SK-N-SH (cell line): ENCODE data around the gene ALG3. TPM values are rescaled to one million over a fixed set of nuclear protein-coding genes. Genes with fewer than 3 reads are reported as not detected.

Source experiments
- CTCF ChIA-PET: fragments of 300-600, 350-600 bp; formaldehyde crosslinking; extraction: SDS; loops from one replicate; lab custom pipeline; 2021; lab: Yijun Ruan, JAX
- POLR2A ChIA-PET: fragments of 350-600 bp; sonication (Branson Sonifier 250); formaldehyde crosslinking; extraction: SDS; loops from one replicate; lab custom pipeline; 2020; ENCODE audit warnings: antibody characterized with exemption, inconsistent platforms; lab: Yijun Ruan, JAX
- DNase-seq: peaks from one replicate; pipeline ENCODE4 v3.0.0; 2012
- H2AFZ ChIP-seq: fragments of 200-600 bp; sonication (generic); 2 replicates; pipeline ENCODE4 v1.8.1; 2016; ENCODE audit warnings: antibody characterized with exemption, mild to moderate bottlenecking, low read depth
- H3F3A ChIP-seq: fragments of 200-600 bp; sonication (generic); replicated peaks from 2 replicates; pipeline ENCODE3; 2016; ENCODE audit warnings: antibody characterized with exemption, mild to moderate bottlenecking; ENCODE audit not compliant: insufficient read depth
- H3K27ac ChIP-seq, 2 experiments: fragments of 200-500 bp in 1 of 2; fragments of 200-600 bp in 1 of 2; sonication (Bioruptor generic) in 1 of 2; sonication (generic), shearing (Covaris generic) in 1 of 2; 2 replicates each; pipeline versions ENCODE4 v1.5.1 to v1.6.1; 2014 to 2016; ENCODE audit warnings: low read depth in 2 of 2, inconsistent platforms in 1 of 2, low read length in 1 of 2, mild to moderate bottlenecking in 1 of 2, mixed read lengths in 1 of 2
- H3K27me3 ChIP-seq: fragments of 200-600 bp; sonication (generic), shearing (Covaris generic); 2 replicates; pipeline ENCODE4 v1.6.1; 2016; ENCODE audit warnings: mixed run types; ENCODE audit not compliant: insufficient read depth
- H3K36me3 ChIP-seq, 2 experiments: fragments of 200-500 bp in 1 of 2; fragments of 200-600 bp in 1 of 2; sonication (Bioruptor generic) in 1 of 2; sonication (generic) in 1 of 2; replicated peaks in 1 of 2; 2 replicates each; pipeline versions ENCODE3 to v1.5.1; 2014 to 2016; ENCODE audit warnings: low read length in 1 of 2, mild to moderate bottlenecking in 1 of 2; ENCODE audit not compliant: insufficient read depth in 2 of 2, control insufficient read depth in 1 of 2
- H3K4me1 ChIP-seq, 2 experiments: fragments of 200-500 bp in 1 of 2; fragments of 200-600 bp in 1 of 2; sonication (Bioruptor generic) in 1 of 2; sonication (generic), shearing (Covaris generic) in 1 of 2; 2 replicates each; pipeline versions ENCODE4 v1.5.1 to v1.6.1; 2014 to 2016; ENCODE audit warnings: low read depth in 1 of 2, low read length in 1 of 2, mixed run types in 1 of 2; ENCODE audit not compliant: insufficient read depth in 2 of 2, control insufficient read depth in 1 of 2
- H3K4me2 ChIP-seq: fragments of 200-600 bp; sonication (generic), shearing (Covaris generic); 2 replicates; pipeline ENCODE4 v1.6.1; 2017; ENCODE audit warnings: mixed run types
- H3K4me3 ChIP-seq, 2 experiments: fragments of 200-500 bp in 1 of 2; fragments of 200-600 bp in 1 of 2; sonication (Bioruptor generic) in 1 of 2; sonication (generic), shearing (Covaris generic) in 1 of 2; 2 replicates each; pipeline versions ENCODE4 v1.5.1 to v1.8.1; 2014 to 2016; ENCODE audit warnings: low read depth in 2 of 2, inconsistent platforms in 1 of 2, low read length in 1 of 2, mild to moderate bottlenecking in 1 of 2, mixed read lengths in 1 of 2, moderate library complexity in 1 of 2
- H3K79me2 ChIP-seq: fragments of 200-600 bp; sonication (generic); 2 replicates; pipeline ENCODE4 v1.8.1; 2017; ENCODE audit warnings: mild to moderate bottlenecking; ENCODE audit not compliant: insufficient read depth
- H3K9ac ChIP-seq: fragments of 200-600 bp; sonication (generic); 2 replicates; pipeline ENCODE4 v1.6.1; 2017; ENCODE audit warnings: mixed run types
- H3K9me2 ChIP-seq: fragments of 200-600 bp; sonication (generic); 2 replicates; pipeline ENCODE4 v1.6.1; 2017; ENCODE audit warnings: mixed run types
- H3K9me3 ChIP-seq: fragments of 200-600 bp; sonication (generic); 2 replicates; pipeline ENCODE4 v1.6.1; 2017; ENCODE audit warnings: mixed run types, mild to moderate bottlenecking, moderate library complexity
- H4K20me1 ChIP-seq: fragments of 200-600 bp; sonication (generic); 2 replicates; pipeline ENCODE4 v1.6.1; 2017; ENCODE audit warnings: mild to moderate bottlenecking, mixed run types; ENCODE audit not compliant: insufficient read depth
- CHD2 ChIP-seq: fragments of 150-350 bp; IDR thresholded peaks from 2 replicates; pipeline ENCODE4 v1.6.1; 2018; ENCODE audit warnings: low read length; ENCODE audit not compliant: partially characterized antibody
- EP300 ChIP-seq, 2 experiments: IDR thresholded peaks; 2 replicates each; pipeline versions ENCODE4 v1.4.0 to v1.6.1; 2012; ENCODE audit warnings: borderline replicate concordance in 1 of 2, low read depth in 1 of 2, low read length in 1 of 2
- EZH2phosphoT487 ChIP-seq: fragments of 200-600 bp; sonication (generic); IDR thresholded peaks from 2 replicates; pipeline ENCODE4 v1.6.1; 2017; ENCODE audit warnings: low read depth, mixed run types, mild to moderate bottlenecking, antibody characterized with exemption, moderate library complexity, borderline replicate concordance
- FOXJ3 ChIP-seq: sonication (generic); formaldehyde crosslinking; IDR thresholded peaks from 2 replicates; pipeline ENCODE4 v1.5.1; 2020; ENCODE audit warnings: mild to moderate bottlenecking, missing genetic modification reagents
- GABPA ChIP-seq: IDR thresholded peaks from 2 replicates; pipeline ENCODE4 v1.4.0; 2012; ENCODE audit warnings: low read depth, mild to moderate bottlenecking
- GATA2 ChIP-seq: sonication (generic); formaldehyde crosslinking; IDR thresholded peaks from 2 replicates; pipeline ENCODE4 v1.5.0; 2020; ENCODE audit warnings: mild to moderate bottlenecking, missing genetic modification reagents
- IRF3 ChIP-seq: fragments of 150-350 bp; IDR thresholded peaks from 2 replicates; pipeline ENCODE4 v1.6.1; 2016; ENCODE audit warnings: mild to moderate bottlenecking, low read depth, low read length
- JUND ChIP-seq: IDR thresholded peaks from 2 replicates; pipeline ENCODE4 v1.4.0; 2012
- NRF1 ChIP-seq: IDR thresholded peaks from 2 replicates; pipeline ENCODE4 v1.6.1; 2012; ENCODE audit warnings: low read depth, mild to moderate bottlenecking, low read length
- POLR2AphosphoS5 ChIP-seq: IDR thresholded peaks from 2 replicates; pipeline ENCODE4 v1.6.1; 2012; ENCODE audit warnings: low read depth, low read length
- RAD21 ChIP-seq: IDR thresholded peaks from 2 replicates; pipeline ENCODE4 v1.6.1; 2012; ENCODE audit warnings: mild to moderate bottlenecking, low read length
- RCOR1 ChIP-seq: fragments of 150-350 bp; IDR thresholded peaks from 2 replicates; pipeline ENCODE4 v1.6.1; 2017; ENCODE audit warnings: antibody characterized with exemption, low read length
- REST ChIP-seq: IDR thresholded peaks from 2 replicates; pipeline ENCODE4 v1.6.1; 2012; ENCODE audit warnings: mild to moderate bottlenecking, low read depth, low read length, moderate library complexity
- RFX5 ChIP-seq: IDR thresholded peaks from 2 replicates; pipeline ENCODE4 v1.6.1; 2012; ENCODE audit warnings: mild to moderate bottlenecking, improper control_type of control experiment, low read length
- SIN3A ChIP-seq: IDR thresholded peaks from 2 replicates; pipeline ENCODE4 v1.6.1; 2012; ENCODE audit warnings: low read depth, mild to moderate bottlenecking, low read length, moderate library complexity, borderline replicate concordance
- SMC3 ChIP-seq: IDR thresholded peaks from 2 replicates; pipeline ENCODE4 v1.6.1; 2012; ENCODE audit warnings: low read depth, low read length, improper control_type of control experiment
- TAF1 ChIP-seq: IDR thresholded peaks from 2 replicates; pipeline ENCODE4 v1.6.1; 2012; ENCODE audit warnings: low read depth, mild to moderate bottlenecking, low read length, moderate library complexity, borderline replicate concordance
- USF2 ChIP-seq: fragments of 150-350 bp; IDR thresholded peaks from 2 replicates; pipeline ENCODE4 v1.6.1; 2017; ENCODE audit warnings: antibody characterized with exemption, low read length, low read depth, borderline replicate concordance
- WGBS: methylation state at CpG from one replicate; pipeline ENCODE4 v1.1.6; 2017; ENCODE audit warnings: low lambda C conversion rate; 5-methylcytosine and 5-hydroxymethylcytosine counted together
- polyA plus RNA-seq, 3 experiments: library from polyadenylated mRNA; depleted of rRNA; stranded (reverse); fragments of >200 nt; gene quantifications; 2 replicates each; pipeline ENCODE4 v1.2.3, GENCODE V29; 2012
- TF ChIP-seq, protein P1 (sequence below): IDR thresholded peaks from 2 replicates; pipeline ENCODE4 v1.4.0; 2012; ENCODE audit warnings: low read depth, borderline replicate concordance

ALG3 gene
- polyA plus RNA-seq, 1 of the 3 experiments (the other 2 are of a cell fraction): 66.0 TPM

DNA sequence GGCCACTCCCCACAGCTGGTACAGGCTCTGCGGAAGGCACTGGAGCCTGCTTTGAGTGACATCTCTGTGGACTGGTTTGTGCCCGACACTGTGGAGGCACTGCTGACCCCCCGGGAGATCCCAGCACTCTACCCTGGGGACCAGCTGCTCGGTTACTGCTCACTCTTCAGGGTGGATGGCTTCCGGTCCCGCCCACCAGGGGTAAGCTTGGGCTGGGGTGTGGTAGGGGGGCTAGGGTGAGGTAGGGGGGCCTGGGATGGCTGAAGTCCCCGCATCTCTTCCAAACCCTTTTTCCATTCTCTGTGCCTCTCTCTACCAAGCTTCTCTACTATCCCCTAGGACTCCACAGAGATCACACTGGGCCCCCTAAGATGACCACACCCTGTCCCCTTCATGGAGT, 11.6 kb downstream of the ALG3 start:
- H3K27ac ChIP-seq: no peak overlapping the region
- H3K36me3 ChIP-seq: peaks cover 0 to 2% of the 10 kb centered on the region in 2 experiments
- no peak overlapping the region for H3K4me3 ChIP-seq
- no peak overlapping the region for H3K4me2 ChIP-seq
- no peak overlapping the region for H3K9ac ChIP-seq
- ChIA-PET POLR2A (interaction anchor here (1.3 kb wide), 1 partner anchor 10 kb away, joined by 5 read pairs; no protein-coding TSS in a partner anchor), CTCF (interaction anchor here (0.8 to 3.5 kb wide), 5 partner anchors 9 to 93 kb away, joined by 3 to 25 read pairs (median 12); partner anchors contain the start of genes EEF1AKMT4 and VWA5B2)
- H4K20me1 ChIP-seq: 0 out of 2 replicates have a peak, but pooled peaks cover 6% of the 10 kb centered on the region
- no peaks in the 10 kb centered on the region for H3F3A ChIP-seq
- H3K4me1 ChIP-seq: peaks cover 0 to 12% of the 10 kb centered on the region in 2 experiments; a peak in 2 of 4 replicates
- peaks cover under 1% of the 10 kb centered on the region; the same call in 1 of the 2 replicates for H3K27me3 ChIP-seq
- no peaks in the 10 kb centered on the region for H3K9me2 ChIP-seq
- peak; percentile 36 for DNase-seq
- no peaks in the 10 kb centered on the region for H3K79me2 ChIP-seq
- H3K9me3 ChIP-seq: no peaks in the 10 kb centered on the region
- no peak overlapping the region for H2AFZ ChIP-seq
- TF ChIP-seq EP300 (IDR thresholded peaks at IDR 0.05; ENCODE audit: borderline replicate concordance in 1 of 2, low read depth in 1 of 2, low read length in 1 of 2) (no peak), RCOR1 (no peak), RAD21 (no peak), IRF3 (no peak), FOXJ3 (CRISPR knock-in tag) (no peak)
- 80% methylated on average over 4 of the region's 7 CpGs for WGBS

GRCh38 chr3:184236636-184237035, 12.1 kb downstream of the ALG3 start:
- no peaks in the 10 kb centered on the region for H3K36me3 ChIP-seq
- peaks cover 0 to 12% of the 10 kb centered on the region in 2 experiments; a peak in 2 of 4 replicates for H3K4me1 ChIP-seq
- H3K9ac ChIP-seq: no peak overlapping the region
- H2AFZ ChIP-seq: no peak overlapping the region
- 56% methylated on average over 1 of the region's 3 CpGs for WGBS
- no peak overlapping the region for H3K4me2 ChIP-seq
- POLR2A ChIA-PET: no interaction called here
- CTCF ChIA-PET: interaction anchor here (0.8 to 3.5 kb wide), 5 partner anchors 9 to 92 kb away, joined by 3 to 25 read pairs (median 12); partner anchors contain the start of genes EEF1AKMT4 and VWA5B2
- peaks cover 6% of the 10 kb centered on the region for H3K27me3 ChIP-seq
- H3K79me2 ChIP-seq: no peaks in the 10 kb centered on the region
- no peaks in the 10 kb centered on the region for H4K20me1 ChIP-seq
- no peaks in the 10 kb centered on the region for H3F3A ChIP-seq
- H3K9me3 ChIP-seq: no peaks in the 10 kb centered on the region
- no peaks in the 10 kb centered on the region for H3K9me2 ChIP-seq
- no peak overlapping the region for H3K4me3 ChIP-seq
- no peak overlapping the region for H3K27ac ChIP-seq
- no peak for DNase-seq
- TF ChIP-seq, protein P1, sequence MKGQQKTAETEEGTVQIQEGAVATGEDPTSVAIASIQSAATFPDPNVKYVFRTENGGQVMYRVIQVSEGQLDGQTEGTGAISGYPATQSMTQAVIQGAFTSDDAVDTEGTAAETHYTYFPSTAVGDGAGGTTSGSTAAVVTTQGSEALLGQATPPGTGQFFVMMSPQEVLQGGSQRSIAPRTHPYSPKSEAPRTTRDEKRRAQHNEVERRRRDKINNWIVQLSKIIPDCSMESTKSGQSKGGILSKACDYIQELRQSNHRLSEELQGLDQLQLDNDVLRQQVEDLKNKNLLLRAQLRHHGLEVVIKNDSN: no peak
- TF ChIP-seq CHD2: no peak
- TF ChIP-seq SMC3: no peak
- no peak for TF ChIP-seq EZH2phosphoT487
- TF ChIP-seq FOXJ3 (CRISPR knock-in tag): no peak
- no peak for TF ChIP-seq GATA2 (CRISPR knock-in tag)
- no peak for TF ChIP-seq NRF1
- no peak for TF ChIP-seq RAD21
- TF ChIP-seq EP300 (IDR thresholded peaks at IDR 0.05; ENCODE audit: borderline replicate concordance in 1 of 2, low read depth in 1 of 2, low read length in 1 of 2): no peak
- no peak for TF ChIP-seq SIN3A
- no peak for TF ChIP-seq REST
- no peak for TF ChIP-seq RFX5
- TF ChIP-seq USF2: no peak
- no peak for TF ChIP-seq GABPA
- no peak for TF ChIP-seq POLR2AphosphoS5
- TF ChIP-seq TAF1: no peak
- no peak for TF ChIP-seq JUND
